ENCODE results near the gene ZNF385D. TPM values are rescaled to one million over a fixed set of nuclear protein-coding genes. Genes with fewer than 3 reads are reported as not detected.
A peak's percentile ranks its signal among the peaks of the same experiment; 100 is the strongest.

Gene ZNF385D
- total and polyA plus RNA-seq, 7 donors = under 0.01 to 4.3 (median 1.2) TPM

GRCh38 chr3:21665444-21666100, 85.4 kb downstream of the ZNF385D start:
- no peak overlapping the region for H3K4me3 ChIP-seq
- H3K27ac ChIP-seq = peak overlapping the region in 1 of 4 donors; percentile 43
- no peaks in the 10 kb centered on the region for H3K27me3 ChIP-seq
- no peak for TF ChIP-seq EP300 (IDR thresholded peaks at IDR 0.05)
- intact Hi-C loops (cut with DNase I) = no loop called here
- WGBS, 2 donors = 49 to 59% methylated on average over 6 of the region's 6 CpGs
- H3K36me3 ChIP-seq = no peaks in the 10 kb centered on the region
- DNase-seq = no peak
- H3K4me1 ChIP-seq = no peaks in the 10 kb centered on the region
- H3K9me3 ChIP-seq = no peaks in the 10 kb centered on the region

DNA sequence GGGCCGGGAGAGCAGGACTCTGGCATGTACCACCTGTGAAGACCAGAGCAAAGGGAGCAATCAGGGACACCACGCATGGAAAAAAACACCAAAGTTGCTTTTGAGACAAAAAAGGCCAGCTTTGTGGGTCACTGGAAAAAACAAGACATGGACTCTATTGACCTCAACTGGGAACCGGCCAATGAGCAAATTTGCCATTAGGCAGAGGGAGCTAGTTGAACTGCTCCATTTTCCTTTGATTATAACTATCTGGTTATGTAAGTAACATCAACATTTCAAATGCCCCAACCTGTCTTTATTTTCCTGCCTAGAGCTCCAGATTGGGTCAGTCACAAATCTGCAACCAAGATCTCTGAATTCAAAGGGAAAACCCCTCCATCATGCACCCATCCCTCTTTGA, 86.0 kb downstream of the ZNF385D start:
- DNase-seq = no peak
- no peak for TF ChIP-seq POLR2AphosphoS5 (IDR thresholded peaks at IDR 0.05)
- no peak for TF ChIP-seq EP300 (IDR thresholded peaks at IDR 0.05)
- TF ChIP-seq POLR2A (IDR thresholded peaks at IDR 0.05) = no peak
- no peak for TF ChIP-seq CTCF (IDR thresholded peaks at IDR 0.05)
- H3K9me3 ChIP-seq = no peaks in the 10 kb centered on the region

DNA sequence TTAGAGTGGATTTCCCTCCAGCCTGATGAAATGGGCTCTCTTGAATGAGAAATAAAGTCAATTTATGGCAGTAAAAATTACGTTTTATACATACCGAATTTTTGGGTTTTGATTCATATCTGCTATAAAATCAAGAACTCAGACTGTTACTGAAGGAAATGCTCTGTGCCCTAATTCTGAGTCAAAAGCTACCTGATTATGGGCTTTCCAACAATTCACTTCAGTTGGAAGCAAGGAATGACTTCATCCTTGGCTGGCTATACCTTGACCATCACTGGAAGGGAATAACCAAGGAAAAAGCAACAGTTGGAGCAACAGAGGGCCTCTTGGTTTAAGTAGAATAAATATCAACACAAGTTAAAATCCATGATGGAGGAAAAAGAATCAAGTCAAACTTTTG, 88.6 kb downstream of the ZNF385D start:
- TF ChIP-seq POLR2AphosphoS5 (IDR thresholded peaks at IDR 0.05) (no peak), CTCF (IDR thresholded peaks at IDR 0.05) (no peak), EP300 (IDR thresholded peaks at IDR 0.05) (no peak), POLR2A (IDR thresholded peaks at IDR 0.05) (no peak)
- H3K4me3 ChIP-seq = no peak overlapping the region
- no peaks in the 10 kb centered on the region for H3K36me3 ChIP-seq
- DNase-seq = no peak
- whole genome bisulfite sequencing, 2 donors = 70 to 84% methylated on average over 2 of the region's 2 CpGs
- no peaks in the 10 kb centered on the region for H3K27me3 ChIP-seq
- no peaks in the 10 kb centered on the region for H3K4me1 ChIP-seq
- intact Hi-C loops (cut with DNase I) = no loop called here
- H3K27ac ChIP-seq = no peak overlapping the region
- no peaks in the 10 kb centered on the region for H3K9me3 ChIP-seq

More for the DNA sequence above, 86.0 kb downstream of the ZNF385D start:
- Histone ChIP-seq H3K36me3 (no peaks in the 10 kb centered on the region), H3K27ac (no peak overlapping the region), H3K4me3 (no peak overlapping the region), H3K4me1 (no peaks in the 10 kb centered on the region), H3K27me3 (no peaks in the 10 kb centered on the region)
- WGBS, 2 donors = 89 to 93% methylated on average over 3 of the region's 3 CpGs
- intact Hi-C loops (cut with DNase I) = no loop called here

GRCh38 chr3:21654662-21655061, 96.3 kb downstream of the ZNF385D start:
- H3K36me3 ChIP-seq = no peaks in the 10 kb centered on the region
- DNase-seq = no peak
- no peaks in the 10 kb centered on the region for H3K27me3 ChIP-seq
- intact Hi-C loops (cut with DNase I) = no loop called here
- no peaks in the 10 kb centered on the region for H3K9me3 ChIP-seq
- no peaks in the 10 kb centered on the region for H3K4me1 ChIP-seq
- TF ChIP-seq CTCF (IDR thresholded peaks at IDR 0.05) = no peak
- H3K4me3 ChIP-seq = no peak overlapping the region
- no peak overlapping the region for H3K27ac ChIP-seq
- 24 to 52% methylated on average over 1 of the region's 1 CpG for WGBS, 2 donors

DNA sequence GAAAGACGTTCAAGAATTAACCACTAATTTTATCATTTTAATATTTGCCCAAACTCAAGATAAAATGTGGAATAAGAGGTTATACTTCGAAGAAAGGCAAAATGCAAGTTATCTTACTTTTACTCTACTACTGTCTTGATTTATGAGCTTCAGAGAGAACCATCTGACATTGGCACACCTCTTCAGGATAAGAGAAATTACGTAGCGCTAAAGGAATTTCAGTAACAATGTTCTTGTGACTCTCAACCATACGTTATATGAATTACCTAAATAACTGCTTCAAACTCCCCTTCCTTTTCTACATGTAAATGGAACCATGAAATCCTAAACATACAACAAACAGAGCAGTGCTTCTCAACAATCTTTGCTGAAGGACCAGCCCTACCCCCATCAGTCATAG, 96.8 kb downstream of the ZNF385D start:
- Histone ChIP-seq H3K27ac (no peak overlapping the region), H3K4me1 (no peaks in the 10 kb centered on the region), H3K36me3 (no peaks in the 10 kb centered on the region), H3K9me3 (no peaks in the 10 kb centered on the region), H3K4me3 (no peak overlapping the region), H3K27me3 (no peaks in the 10 kb centered on the region)
- TF ChIP-seq POLR2AphosphoS5 (IDR thresholded peaks at IDR 0.05) (no peak), CTCF (IDR thresholded peaks at IDR 0.05) (no peak), EP300 (IDR thresholded peaks at IDR 0.05) (no peak), POLR2A (IDR thresholded peaks at IDR 0.05) (no peak)
- WGBS, 2 donors = 62 to 73% methylated on average over 5 of the region's 5 CpGs
- intact Hi-C loops (cut with DNase I) = no loop called here
- no peak for DNase-seq
